Measurements from ENCODE around the gene SEMA5B. TPM values are rescaled to one million over a fixed set of nuclear protein-coding genes. Genes with fewer than 3 reads are reported as not detected.

Gene SEMA5B
- total RNA-seq, 1 experiment from 2014 or later, result 1.0 TPM

DNA sequence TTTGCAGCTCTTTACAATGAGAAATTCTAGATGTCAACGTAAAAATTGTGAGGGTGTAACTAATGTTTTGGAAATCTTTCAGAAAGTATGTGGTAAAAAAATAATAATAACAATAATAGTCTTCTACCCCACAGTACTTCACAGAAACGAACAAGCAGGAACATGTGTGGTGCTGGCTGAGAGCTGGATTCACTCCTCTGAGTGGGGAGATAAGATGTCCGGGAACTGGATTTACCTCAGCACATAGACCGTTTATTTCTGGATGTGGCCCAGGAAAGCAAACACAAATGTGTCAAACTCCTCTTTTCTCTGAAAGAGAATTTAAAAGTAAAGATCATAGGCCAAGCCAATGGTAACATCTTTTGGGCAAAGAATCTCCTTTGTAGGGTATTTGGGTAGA, 129.3 kb downstream of the SEMA5B start:
- no peaks in the 10 kb centered on the region for H3K9me3 ChIP-seq
- Mint-ChIP-seq H3K4me1 (ENCODE audit: low read depth, unreplicated experiment) (peaks cover 12% of the 10 kb centered on the region), H3K9me3 (ENCODE audit: unreplicated experiment) (no peaks in the 10 kb centered on the region), H3K27me3 (ENCODE audit: insufficient read depth, unreplicated experiment) (no peaks in the 10 kb centered on the region), H3K36me3 (ENCODE audit: insufficient read depth, unreplicated experiment) (no peaks in the 10 kb centered on the region), H3K4me3 (ENCODE audit: unreplicated experiment) (no peak overlapping the region), H3K27ac (ENCODE audit: unreplicated experiment) (no peak overlapping the region)
- no peak for TF ChIP-seq CTCF (IDR thresholded peaks at IDR 0.05; ENCODE audit: insufficient read depth in 1 of 2, low read depth in 1 of 2, low read length in 1 of 2, severe bottlenecking in 1 of 2, unreplicated experiment in 1 of 2)
- no peak for DNase-seq
- ChIA-PET POLR2A (no interaction called here), CTCF (no interaction called here)
- H3K27me3 ChIP-seq (replicated peaks; ENCODE audit: control insufficient read depth, insufficient read depth, low read length), result no peaks in the 10 kb centered on the region
- no peaks in the 10 kb centered on the region for H3K36me3 ChIP-seq (ENCODE audit: control insufficient read depth, insufficient read depth, low read length)
- no peaks in the 10 kb centered on the region for H3K4me1 ChIP-seq
- BruUV-seq (replicated peaks), result no TSS peak
- no peak overlapping the region for H3K4me3 ChIP-seq (ENCODE audit: low read depth, low read length)
- intact Hi-C loops (cut with micrococcal nuclease; ENCODE audit: unreplicated experiment), result no loop called here

DNA sequence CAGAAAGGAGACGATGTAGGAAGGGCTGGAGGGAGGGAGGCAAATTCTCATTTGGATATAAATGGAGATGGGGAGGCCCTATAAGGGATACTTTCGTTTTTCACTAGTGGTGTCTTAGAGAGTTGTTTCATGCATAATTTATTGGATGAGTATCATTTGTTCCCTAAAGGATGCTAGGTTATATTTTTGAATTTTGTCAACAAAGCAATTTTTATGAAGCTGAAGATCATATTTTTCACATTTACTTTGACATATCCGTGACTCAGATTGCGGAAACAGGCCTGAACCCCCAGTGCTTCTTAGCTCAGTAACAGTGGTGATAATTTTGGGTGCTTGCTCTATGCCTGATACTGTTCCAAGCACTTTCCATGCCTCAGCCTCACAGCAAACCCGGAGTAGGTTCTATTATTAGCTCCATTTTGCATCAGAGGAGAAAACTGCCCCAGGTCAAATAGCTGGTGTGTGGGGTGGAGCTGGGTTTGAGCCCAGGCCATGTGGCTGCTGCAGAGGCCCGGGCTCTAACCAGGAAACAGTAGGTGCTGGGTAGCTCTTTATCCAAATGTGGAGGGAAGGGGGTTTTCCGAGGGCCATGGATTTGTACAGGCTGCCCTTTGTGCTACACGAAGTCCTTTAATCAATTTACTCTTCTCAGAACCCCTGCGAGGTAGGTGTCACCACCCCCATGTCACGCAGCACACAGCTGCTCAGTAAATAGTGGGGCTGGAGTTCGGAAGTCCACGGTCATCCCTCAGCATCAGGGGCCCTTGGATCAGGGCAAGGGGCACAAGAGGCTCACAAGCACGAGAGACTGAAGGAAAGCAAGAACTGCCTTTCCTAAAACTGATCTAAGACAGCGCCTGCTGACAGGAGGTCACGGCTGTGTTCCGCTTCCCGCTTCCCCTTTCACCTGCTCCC, 133.6 kb downstream of the SEMA5B start:
- Mint-ChIP-seq H3K9me3 (ENCODE audit: unreplicated experiment) (no peaks in the 10 kb centered on the region), H3K27me3 (ENCODE audit: insufficient read depth, unreplicated experiment) (no peaks in the 10 kb centered on the region), H3K27ac (ENCODE audit: unreplicated experiment) (no peak overlapping the region), H3K36me3 (ENCODE audit: insufficient read depth, unreplicated experiment) (peaks cover 9% of the 10 kb centered on the region), H3K4me3 (ENCODE audit: unreplicated experiment) (no peak overlapping the region), H3K4me1 (ENCODE audit: low read depth, unreplicated experiment) (peaks cover 13% of the 10 kb centered on the region)
- BruUV-seq (replicated peaks), result no TSS peak
- ChIA-PET CTCF (interaction anchor here (0.9 kb wide), 1 partner anchor 14 kb away, joined by 3 read pairs; no protein-coding TSS in a partner anchor), POLR2A (no interaction called here)
- intact Hi-C loops (cut with micrococcal nuclease; ENCODE audit: unreplicated experiment), result no loop called here
- no peak for TF ChIP-seq CTCF (IDR thresholded peaks at IDR 0.05; ENCODE audit: insufficient read depth in 1 of 2, low read depth in 1 of 2, low read length in 1 of 2, severe bottlenecking in 1 of 2, unreplicated experiment in 1 of 2)
- peaks cover 13% of the 10 kb centered on the region for H3K4me1 ChIP-seq
- DNase-seq, result no peak
- no peaks in the 10 kb centered on the region for H3K9me3 ChIP-seq
- no peak overlapping the region for H3K4me3 ChIP-seq (ENCODE audit: low read depth, low read length)
- no peaks in the 10 kb centered on the region for H3K27me3 ChIP-seq (replicated peaks; ENCODE audit: control insufficient read depth, insufficient read depth, low read length)
- H3K36me3 ChIP-seq (ENCODE audit: control insufficient read depth, insufficient read depth, low read length), result no peaks in the 10 kb centered on the region

DNA sequence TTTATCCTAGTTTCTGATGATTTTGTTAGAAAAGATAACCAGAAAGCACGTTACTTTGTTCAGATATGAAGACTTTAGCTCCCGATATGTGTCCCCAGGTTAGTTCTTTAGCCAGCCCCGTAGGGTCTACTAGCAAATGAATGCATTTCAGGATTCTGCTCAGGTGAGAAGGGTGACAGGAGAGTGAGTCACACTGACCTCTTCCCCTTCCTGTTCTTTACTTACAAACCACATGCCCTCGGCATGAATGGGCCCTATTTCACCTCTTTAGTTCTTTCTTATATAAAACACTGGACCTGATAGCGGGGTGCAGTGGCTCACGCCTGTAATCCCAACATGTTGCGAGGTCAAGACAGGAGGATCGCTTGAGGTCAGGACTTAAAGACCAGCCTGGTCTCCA, 134.3 kb downstream of the SEMA5B start:
- no peaks in the 10 kb centered on the region for H3K36me3 ChIP-seq (ENCODE audit: control insufficient read depth, insufficient read depth, low read length)
- intact Hi-C loops (cut with micrococcal nuclease; ENCODE audit: unreplicated experiment), result no loop called here
- POLR2A ChIA-PET, result no interaction called here

More for the DNA sequence above, 134.3 kb downstream of the SEMA5B start:
- no peaks in the 10 kb centered on the region for H3K27me3 ChIP-seq (replicated peaks; ENCODE audit: control insufficient read depth, insufficient read depth, low read length)
- H3K4me3 ChIP-seq (ENCODE audit: low read depth, low read length), result no peak overlapping the region
- peaks cover 13% of the 10 kb centered on the region for H3K4me1 Mint-ChIP-seq (ENCODE audit: low read depth, unreplicated experiment)
- H3K4me1 ChIP-seq, result peaks cover 13% of the 10 kb centered on the region
- no peaks in the 10 kb centered on the region for H3K27me3 Mint-ChIP-seq (ENCODE audit: insufficient read depth, unreplicated experiment)
- no peaks in the 10 kb centered on the region for H3K9me3 Mint-ChIP-seq (ENCODE audit: unreplicated experiment)
- H3K36me3 Mint-ChIP-seq (ENCODE audit: insufficient read depth, unreplicated experiment), result peaks cover 9% of the 10 kb centered on the region
- CTCF ChIA-PET, result no interaction called here
- H3K27ac Mint-ChIP-seq (ENCODE audit: unreplicated experiment), result no peak overlapping the region
- H3K9me3 ChIP-seq, result no peaks in the 10 kb centered on the region
- no peak for TF ChIP-seq CTCF (IDR thresholded peaks at IDR 0.05; ENCODE audit: insufficient read depth in 1 of 2, low read depth in 1 of 2, low read length in 1 of 2, severe bottlenecking in 1 of 2, unreplicated experiment in 1 of 2)
- no TSS peak for BruUV-seq (replicated peaks)
- H3K4me3 Mint-ChIP-seq (ENCODE audit: unreplicated experiment), result no peak overlapping the region
- no peak for DNase-seq

Data from Caco-2 (cell line).